ENCODE measurements around the gene TPRX2. TPM values are rescaled to one million over a fixed set of nuclear protein-coding genes. Genes with fewer than 3 reads are reported as not detected.
"Not testable (repeated sequence)": the region's sequence is repeated elsewhere in the genome, so short reads cannot be mapped to it uniquely, and the experiment has no call there.

The TPRX2 gene, protein sequence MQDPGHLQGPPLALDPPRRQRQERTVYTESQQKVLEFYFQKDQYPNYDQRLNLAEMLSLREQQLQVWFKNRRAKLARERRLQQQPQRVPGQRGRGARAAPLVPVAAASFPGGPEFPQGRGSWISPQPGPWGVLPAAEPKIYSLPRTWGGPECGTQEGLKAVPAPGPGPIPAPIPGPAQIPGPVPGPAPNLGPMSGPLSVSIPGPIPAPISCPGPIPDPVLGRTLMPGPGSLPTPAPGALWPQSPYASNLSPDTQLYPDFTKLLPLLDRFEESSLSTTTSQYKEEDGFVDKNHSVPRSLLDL
- not detected for total RNA-seq
- long read RNA-seq: 0 reads

DNA sequence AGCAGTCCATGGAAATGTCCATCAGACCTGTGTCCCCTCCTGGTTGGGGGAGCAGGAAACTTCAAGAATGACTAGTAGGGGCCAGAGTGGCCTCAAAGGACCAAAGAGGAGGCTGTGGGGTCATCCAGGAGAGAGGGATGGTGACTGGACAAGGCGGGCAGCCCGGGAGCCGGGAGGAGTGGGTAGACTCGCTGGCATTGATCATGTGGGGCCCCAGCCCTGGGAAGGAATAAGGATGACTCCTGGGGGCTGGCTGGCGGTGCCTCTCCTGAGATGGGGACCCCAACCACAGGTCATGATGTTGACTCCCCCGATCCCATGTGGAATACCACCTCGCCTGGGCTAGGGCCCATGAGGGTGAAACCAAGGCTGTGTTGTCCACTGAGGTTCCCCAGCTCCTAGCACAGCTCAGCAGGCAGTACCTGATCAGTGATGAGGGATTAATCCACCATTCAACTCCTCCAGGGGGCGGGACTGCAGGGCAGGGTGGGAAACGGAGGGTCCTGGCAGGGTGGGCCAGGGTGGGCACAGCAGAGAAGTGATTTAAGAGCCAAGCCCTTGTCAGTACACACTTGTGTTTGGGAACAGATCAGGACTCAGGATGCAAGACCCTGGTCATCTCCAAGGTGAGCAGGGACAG, at the start of gene TPRX2:
TSS of gene TPRX2 (plus strand) at position 590 of the 640 bp plus-strand sequence. CDS start at position 602, 12 bp downstream.
- DNase-seq (ENCODE audit: low spot score): not testable (repeated sequence)

DNA sequence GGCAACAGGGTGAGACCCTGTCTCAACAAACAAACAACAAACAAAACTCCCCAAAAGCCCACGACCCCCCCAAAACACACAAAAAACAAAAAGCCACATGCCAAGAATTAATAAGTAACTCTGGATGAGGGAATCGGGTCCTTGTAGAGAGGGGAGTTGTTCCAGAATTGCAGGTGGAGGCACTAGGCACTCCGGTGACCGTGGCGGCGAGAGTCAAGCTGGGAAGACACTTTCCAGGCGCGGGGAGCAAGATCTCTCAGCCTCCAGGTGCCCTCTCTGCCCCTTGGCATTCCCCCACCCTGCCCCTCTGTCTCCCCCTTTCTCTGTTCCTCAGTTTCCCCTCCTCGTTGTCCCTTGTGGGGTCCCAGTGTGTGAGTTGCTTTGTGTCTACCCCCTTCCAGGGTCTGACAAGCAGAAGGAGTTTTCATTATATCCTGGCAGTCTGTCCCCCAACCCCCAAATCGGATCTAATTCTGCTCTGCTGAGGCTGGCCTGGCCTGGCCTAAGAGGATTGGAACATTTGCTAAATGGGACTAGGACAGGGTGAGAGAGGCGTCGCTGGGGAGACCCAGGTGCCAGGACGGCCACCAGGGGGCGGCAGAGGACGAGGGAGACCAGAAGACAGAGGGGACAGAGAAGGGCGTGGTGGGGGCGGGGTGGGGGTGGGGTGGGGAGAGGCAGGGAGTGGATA, 45.6 kb upstream of the TPRX2 start:
- no peak for DNase-seq (ENCODE audit: low spot score)

DNA sequence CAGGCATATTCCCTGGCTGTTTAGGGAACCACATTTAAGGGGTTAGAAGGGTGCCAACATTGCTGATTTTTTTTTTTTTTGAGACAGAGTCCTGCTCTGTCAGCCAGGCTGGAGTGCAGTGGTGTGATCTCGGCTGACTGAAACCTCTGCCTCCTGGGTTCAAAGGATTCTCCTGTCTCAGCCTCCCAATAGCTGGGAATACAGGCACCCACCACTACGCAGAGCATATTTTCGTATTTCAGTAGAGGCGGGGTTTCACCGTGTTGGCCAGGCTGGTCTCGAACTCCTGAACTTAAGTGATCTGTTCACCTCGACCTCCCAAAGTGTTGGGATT, 45.1 kb upstream of the TPRX2 start:
- DNase-seq (ENCODE audit: low spot score): no peak

DNA sequence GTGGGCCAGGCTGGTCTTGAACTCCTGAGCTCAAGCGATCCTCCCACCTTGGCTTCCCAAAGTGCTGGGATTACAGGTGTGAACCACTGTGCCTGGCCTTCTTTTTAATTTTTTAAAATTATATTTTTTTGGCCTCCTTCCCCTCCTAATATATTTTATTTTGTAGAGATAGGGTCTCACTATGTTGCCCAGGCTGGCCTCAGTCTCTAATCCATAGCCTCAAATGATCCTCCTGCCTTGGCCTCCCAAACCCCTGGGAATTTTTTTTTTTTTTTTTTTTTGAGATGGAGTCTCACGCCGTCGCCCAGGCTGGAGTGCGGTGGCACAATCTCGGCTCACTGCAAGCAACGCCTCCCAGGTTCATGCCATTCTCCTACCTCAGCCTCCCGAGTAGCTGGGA, 42.8 kb upstream of the TPRX2 start:
- DNase-seq (ENCODE audit: low spot score): not testable (repeated sequence)

DNA sequence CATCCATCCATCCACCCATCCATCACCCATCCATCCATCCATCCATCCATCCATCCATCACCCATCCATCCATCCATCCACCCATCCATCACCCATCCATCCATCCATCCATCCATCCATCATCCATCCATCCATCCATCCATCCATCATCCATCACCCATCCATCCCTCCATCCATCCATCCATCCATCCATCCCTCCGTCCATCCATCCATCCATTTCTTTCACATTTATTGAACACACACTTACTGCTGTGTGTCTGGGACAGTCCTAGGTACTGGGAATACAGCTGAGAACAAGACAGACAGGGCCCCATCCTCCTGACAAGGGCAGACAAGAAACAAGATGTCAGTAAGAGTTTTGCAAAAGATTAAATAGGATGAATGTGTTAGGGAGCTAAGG, 40.8 kb upstream of the TPRX2 start:
- not testable (repeated sequence) for DNase-seq (ENCODE audit: low spot score)

DNA sequence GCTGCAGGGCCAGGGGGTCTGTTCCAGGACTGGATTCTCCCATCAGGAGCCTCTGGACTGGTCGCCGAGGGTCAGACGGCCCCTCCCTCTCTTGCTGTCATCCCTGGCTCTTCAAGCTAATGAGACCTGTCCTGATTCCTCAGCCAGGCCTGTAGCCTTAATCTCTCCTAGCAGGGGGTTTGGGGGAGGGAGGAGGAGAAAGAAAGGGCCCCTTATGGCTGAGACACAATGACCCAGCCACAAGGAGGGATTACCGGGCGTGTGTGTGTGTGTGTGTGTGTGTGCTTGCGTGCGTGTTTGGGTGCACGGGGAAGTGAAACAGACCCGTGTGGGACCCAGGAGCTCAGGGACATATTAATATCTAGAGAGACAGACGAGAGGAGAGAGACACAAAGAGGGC, 39.2 kb upstream of the TPRX2 start:
- no peak for DNase-seq (ENCODE audit: low spot score)

DNA sequence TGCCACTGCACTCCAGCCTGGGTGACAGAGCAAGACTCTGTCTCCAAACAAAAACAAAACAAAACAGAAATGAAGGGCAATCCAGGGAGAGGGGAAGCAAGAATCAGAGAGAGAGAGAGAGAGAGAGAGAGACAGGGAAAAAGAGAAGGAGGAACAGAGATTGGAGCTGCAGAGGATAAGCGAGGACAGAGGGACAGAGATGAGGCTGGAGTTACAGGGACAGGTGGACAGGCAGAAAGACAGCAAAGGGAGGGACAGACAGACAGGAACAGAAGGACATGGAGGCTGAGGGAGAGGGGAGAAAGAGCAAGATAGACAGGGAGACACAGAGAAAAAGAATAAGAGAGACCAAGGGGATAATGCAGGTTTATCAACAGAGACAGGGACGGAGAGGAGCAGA, 38.6 kb upstream of the TPRX2 start:
- no peak for DNase-seq (ENCODE audit: low spot score)

DNA sequence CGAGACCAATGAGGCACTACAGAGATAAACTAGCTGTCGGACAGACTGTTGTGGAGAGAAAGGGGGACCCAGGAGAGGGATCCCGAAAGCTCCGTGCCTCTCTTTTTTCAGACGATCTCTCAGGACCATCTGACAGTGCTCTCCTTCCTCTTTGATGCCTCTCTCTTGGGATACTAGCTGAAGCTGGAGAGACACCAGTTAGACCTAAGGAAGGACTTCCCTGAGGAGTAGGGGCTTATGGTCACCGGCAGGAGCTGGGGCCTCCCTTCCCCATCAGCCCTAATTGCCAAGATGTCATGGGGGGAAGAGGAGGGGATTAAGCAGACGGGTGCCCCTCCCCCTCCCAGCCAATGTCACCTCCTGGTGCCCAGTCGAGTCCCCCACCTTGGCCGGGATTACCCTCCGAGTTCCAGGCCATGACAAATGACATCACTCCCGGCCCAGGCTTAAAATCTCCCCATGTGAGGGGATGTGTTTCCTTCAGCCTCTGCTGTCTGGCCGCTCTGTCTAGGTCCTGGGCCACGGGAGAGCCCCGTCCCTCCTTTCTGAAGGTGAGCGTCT, 37.5 kb upstream of the TPRX2 start, which contains the start of gene CRX:
TSS of gene CRX (plus strand) at position 478 of the 561 bp plus-strand sequence. CDS start 12,507 bp downstream, outside the sequence.
- no peak for DNase-seq (ENCODE audit: low spot score)

DNA sequence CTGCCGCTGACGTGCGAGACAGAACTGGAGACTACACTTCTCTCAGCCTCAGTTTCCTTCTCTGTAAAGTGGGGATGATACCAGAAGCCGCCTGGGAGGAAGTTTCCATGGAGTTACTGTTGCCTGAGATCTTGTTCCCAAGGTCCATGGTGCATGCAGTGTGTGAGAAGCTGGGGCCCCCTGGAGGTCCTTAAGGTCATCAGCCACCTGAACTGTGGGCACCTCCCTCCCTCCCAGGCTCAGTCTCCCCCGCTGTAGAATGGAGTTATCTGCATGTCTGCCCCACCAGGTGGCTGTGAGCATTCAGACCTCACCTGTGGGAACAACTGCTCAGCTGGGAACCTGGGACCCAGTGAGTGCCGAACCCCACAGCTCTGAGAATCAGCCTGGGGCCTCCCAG, 34.6 kb upstream of the TPRX2 start:
- DNase-seq (ENCODE audit: low spot score): no peak

DNA sequence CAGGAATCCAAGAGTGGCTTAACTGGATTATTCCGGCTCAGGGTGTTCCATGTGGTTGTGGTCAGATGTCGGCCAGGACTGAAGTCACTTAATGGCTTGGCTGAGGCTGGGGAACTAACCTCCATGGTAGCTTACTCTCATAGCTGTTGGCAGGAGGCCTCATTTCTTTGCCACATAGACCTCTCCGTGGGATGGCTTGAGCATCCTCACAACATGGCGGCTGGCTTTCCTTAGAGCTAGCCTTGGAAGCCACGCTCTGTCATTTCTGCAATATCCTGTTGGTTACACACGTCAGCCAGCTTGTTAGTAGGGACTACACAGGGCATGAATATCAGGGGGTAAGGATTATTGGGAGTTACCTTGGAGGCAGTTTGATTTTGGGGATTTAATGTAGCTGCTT, 32.2 kb upstream of the TPRX2 start:
- DNase-seq (ENCODE audit: low spot score): no peak

DNA sequence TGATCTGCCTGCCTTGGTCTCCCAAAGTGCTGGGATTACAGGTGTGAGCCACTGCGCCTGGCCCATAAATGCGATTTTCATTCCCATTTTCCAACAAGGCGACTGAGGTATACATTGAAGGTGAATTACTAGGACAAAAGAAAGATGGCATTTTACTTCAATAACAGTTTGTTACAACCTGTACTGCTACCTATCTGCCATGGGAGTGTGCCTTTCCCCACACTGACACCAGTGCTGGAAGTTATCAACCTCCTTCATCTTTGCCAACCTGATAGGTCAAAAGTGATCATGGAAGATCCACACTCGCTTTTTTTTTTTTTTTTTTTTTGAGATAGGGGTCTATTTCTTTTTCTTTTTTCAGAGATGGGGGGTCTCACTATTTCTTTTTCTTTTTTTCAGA, 26.3 kb upstream of the TPRX2 start:
- no peak for DNase-seq (ENCODE audit: low spot score)

DNA sequence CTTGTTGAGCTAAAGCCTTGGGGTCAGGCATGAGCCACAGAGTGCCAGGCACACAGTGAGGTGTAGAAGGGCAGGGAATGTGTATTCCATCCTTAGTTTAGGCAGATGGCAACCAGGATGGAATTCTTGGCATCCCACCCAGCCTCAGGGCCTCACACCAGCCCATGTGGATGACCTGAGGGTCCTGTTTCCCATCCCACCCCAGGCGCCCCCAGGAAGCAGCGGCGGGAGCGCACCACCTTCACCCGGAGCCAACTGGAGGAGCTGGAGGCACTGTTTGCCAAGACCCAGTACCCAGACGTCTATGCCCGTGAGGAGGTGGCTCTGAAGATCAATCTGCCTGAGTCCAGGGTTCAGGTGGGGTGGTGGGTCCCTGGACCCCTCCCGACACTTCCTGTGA, 23.0 kb upstream of the TPRX2 start:
- DNase-seq (ENCODE audit: low spot score): no peak

DNA sequence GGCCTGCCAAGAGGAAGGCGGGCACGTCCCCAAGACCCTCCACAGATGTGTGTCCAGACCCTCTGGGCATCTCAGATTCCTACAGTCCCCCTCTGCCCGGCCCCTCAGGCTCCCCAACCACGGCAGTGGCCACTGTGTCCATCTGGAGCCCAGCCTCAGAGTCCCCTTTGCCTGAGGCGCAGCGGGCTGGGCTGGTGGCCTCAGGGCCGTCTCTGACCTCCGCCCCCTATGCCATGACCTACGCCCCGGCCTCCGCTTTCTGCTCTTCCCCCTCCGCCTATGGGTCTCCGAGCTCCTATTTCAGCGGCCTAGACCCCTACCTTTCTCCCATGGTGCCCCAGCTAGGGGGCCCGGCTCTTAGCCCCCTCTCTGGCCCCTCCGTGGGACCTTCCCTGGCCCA, 19.6 kb upstream of the TPRX2 start:
- DNase-seq (ENCODE audit: low spot score): no peak

DNA sequence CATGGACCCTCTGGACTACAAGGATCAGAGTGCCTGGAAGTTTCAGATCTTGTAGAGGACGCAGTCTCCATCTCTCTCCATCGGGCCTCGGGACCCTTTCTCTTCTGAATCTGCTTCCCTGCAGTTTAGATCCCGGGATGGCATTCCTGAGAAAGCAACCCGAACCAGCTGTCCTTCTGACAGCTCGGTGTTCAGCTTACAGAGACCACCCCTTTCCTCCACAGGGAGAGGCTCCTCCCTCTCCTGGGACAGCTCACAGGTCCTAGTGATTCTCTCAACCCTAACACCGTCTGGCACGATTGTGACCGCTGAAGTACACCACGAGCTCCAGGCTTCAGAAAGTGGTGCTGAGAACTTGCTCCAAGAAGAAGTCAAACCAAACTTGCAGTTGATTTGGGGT, 19.1 kb upstream of the TPRX2 start:
- DNase-seq (ENCODE audit: low spot score): no peak

DNA sequence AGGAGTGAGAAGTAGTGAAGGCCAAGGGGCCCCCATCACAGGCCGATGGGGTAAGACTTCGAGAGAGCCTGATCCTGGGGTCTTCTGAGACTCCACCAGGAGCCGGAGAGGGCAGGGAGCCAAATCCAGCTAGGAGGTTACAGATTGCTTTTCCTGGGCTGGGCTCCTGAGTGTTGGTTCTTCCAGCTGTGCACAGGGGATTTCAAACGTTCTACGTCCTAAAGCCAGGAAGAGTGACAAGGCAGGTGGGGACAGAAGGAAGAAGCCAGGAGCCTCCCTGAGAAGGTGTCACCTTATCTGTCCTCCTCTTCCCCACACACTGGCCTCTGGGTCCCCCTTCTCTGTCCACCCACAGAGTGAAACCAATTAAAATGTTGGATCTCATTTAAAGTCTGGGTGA, 16.1 kb upstream of the TPRX2 start:
- no peak for DNase-seq (ENCODE audit: low spot score)

DNA sequence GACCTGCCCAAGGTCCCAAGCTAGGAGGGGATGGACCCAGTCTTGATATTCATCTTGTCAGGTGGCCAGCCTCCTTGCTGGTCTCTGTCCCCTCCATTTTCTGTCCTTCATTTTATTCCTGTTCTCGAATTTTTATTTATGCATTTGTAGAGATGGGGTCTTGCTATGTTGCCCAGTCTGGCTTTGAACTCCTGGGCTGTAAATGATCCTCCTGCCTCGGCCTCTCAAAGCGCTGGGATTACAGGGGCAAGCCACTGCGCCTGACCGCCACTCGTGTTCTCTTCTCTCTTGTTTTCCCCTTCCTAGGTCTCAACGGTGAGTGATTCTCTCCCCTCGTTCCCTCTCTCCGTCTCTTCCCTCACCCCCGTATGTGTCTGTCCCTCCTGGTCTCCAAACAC, 10.6 kb upstream of the TPRX2 start:
- DNase-seq (ENCODE audit: low spot score): no peak

DNA sequence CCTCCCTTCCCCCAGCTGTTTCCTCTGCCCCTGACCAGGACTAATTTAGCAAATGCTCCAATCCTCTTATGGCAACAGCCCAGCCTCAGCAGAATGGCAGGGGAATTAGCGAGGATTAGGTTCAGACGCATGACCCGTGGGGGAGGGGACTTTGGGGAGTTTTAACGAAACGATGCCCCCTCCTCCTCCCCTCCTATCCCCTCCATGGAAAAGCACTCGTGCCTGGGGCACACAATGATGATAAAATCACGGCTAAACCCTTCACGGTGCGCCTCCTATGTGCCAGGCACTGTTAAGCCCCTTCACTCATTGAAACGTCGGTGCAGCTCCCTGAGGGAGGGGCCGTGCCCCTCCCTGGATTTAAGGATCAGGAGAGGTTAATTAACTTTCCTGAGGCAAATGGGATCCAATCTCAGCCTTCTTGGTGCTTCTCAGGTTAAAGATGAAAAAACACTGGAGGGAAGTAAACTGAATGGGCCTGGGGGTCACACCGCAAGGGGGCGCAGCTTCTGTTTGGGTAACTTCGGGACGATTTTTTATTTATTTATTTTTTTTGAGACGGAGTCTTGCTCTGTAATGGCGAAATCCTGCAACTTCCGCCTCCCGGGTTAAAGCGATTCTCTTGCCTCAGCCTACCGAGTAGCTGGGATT, 10.1 kb upstream of the TPRX2 start:
- DNase-seq (ENCODE audit: low spot score): no peak

DNA sequence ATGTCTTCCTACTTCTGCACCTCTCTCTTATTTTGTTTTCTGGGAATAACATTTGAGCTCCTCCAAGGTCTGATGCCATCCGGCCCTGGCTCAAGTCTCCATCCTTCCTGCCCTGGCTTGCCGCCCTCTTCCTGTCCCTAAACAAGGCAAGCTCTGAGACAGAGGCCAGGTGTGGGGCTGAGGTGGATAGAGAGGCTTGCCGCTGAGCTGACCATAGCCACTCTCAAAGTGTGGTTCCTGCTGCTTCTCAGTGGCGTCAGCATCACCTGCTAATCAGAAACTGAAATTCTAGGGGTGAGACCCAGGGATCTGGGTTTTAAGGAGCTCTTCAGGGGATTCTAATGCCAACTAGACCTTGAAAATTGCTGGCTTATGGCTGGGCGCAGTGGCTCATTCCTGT, 6.0 kb upstream of the TPRX2 start:
- DNase-seq (ENCODE audit: low spot score): no peak

DNA sequence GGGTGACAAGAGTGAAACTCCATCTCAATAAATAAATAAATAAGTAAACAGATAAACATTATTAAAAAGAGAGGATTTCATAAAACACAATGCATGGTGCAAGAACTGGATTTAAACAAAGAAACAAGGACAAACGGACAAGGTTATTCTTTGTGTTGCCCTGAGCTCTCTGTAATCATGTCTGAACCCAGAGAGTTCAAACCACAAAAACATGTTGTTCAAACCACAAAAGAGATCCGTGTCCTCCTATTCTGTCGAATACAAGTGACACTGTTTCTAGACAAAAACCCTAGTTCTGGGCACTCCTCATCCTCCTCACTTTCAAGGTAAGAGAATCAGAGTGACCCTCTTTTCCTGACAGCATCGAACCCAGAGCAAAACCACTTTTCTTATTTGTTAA, 4.6 kb upstream of the TPRX2 start:
- DNase-seq (ENCODE audit: low spot score): no peak

DNA sequence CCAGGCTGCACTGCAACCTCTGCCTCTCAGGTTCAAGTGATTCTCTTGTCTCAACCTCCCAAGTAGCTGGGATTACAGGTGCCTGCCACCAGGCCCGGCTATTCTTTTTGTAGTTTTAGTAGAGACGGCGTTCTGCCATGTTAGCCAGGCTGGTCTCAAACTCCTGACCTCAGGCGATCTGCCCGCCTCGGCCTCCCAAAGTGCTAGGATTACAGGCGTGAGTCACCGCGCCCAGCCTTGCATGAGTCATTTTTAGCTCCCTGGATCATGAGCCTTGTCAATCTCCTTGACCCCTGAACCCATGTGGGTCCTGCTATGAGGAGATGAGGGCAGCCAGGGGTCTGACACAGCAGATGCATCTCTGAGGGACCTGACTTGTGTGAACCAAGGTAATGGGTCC, 804 bp upstream of the TPRX2 start:
- DNase-seq (ENCODE audit: low spot score): not testable (repeated sequence)

DNA sequence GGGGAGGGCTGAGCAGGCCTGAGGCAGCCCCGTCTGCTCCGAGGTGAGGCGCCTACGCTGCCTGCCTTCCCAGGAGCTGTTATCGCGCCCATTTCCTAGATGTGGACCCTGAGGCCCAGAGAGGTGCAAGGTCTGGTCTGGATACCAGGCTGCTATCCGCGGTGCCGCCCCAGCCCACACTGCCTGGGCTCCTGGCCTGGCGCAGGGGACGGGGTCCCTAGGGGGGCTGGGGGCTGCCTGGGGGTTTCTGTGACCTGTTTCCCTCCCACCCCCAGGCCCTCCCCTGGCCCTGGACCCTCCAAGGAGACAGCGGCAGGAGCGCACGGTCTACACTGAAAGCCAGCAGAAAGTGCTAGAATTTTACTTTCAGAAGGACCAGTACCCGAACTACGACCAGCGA, 803 bp downstream of the TPRX2 start:
- DNase-seq (ENCODE audit: low spot score): not testable (repeated sequence)

Measured in mesenteric fat pad (tissue), 1 donor.